HG02938 (cell line): ENCODE data around the gene CLSTN2.
"Not testable (repeated sequence)": the region's sequence is repeated elsewhere in the genome, so short reads cannot be mapped to it uniquely, and the experiment has no call there.

Experiments used
- ATAC-seq: cut with Tn5 transposase; IDR thresholded peaks from one replicate; pipeline ENCODE4 v1.9.1; 2021; ENCODE audit warnings: mild to moderate bottlenecking, moderate library complexity; ENCODE audit not compliant: unreplicated experiment

Gene CLSTN2

GRCh38 chr3:140403608-140404007, 468.6 kb downstream of the CLSTN2 start:
- no peak for ATAC-seq

GRCh38 chr3:140406655-140407054, 471.7 kb downstream of the CLSTN2 start:
- ATAC-seq = no peak

- no peak for ATAC-seq
Observed at GRCh38 chr3:140408252-140408651, 473.3 kb downstream of the CLSTN2 start.

GRCh38 chr3:140416666-140417065, 481.7 kb downstream of the CLSTN2 start:
- no peak for ATAC-seq

GRCh38 chr3:140420621-140421357, 485.8 kb downstream of the CLSTN2 start:
- no peak for ATAC-seq

GRCh38 chr3:140421884-140422283, 486.9 kb downstream of the CLSTN2 start:
- ATAC-seq = no peak

- ATAC-seq = no peak
Observed at GRCh38 chr3:140423146-140423545, 488.2 kb downstream of the CLSTN2 start.

- ATAC-seq = not testable (repeated sequence)
Observed at GRCh38 chr3:140423574-140423973, 488.6 kb downstream of the CLSTN2 start.

- ATAC-seq = no peak
Observed at GRCh38 chr3:140424211-140424610, 489.2 kb downstream of the CLSTN2 start.

GRCh38 chr3:140424726-140425125, 489.7 kb downstream of the CLSTN2 start:
- ATAC-seq = no peak

GRCh38 chr3:140427786-140428185, 492.8 kb downstream of the CLSTN2 start:
- ATAC-seq = no peak

- no peak for ATAC-seq
Observed at GRCh38 chr3:140428380-140428779, 493.4 kb downstream of the CLSTN2 start.

- ATAC-seq = no peak
Observed at GRCh38 chr3:140429791-140430190, 494.8 kb downstream of the CLSTN2 start.

- ATAC-seq = no peak
Observed at GRCh38 chr3:140430494-140430893, 495.5 kb downstream of the CLSTN2 start.

GRCh38 chr3:140432229-140432669, 497.3 kb downstream of the CLSTN2 start:
- ATAC-seq = no peak

- no peak for ATAC-seq
Observed at GRCh38 chr3:140433431-140433830, 498.4 kb downstream of the CLSTN2 start.

GRCh38 chr3:140434261-140434905, 499.4 kb downstream of the CLSTN2 start:
- ATAC-seq = no peak

- no peak for ATAC-seq
Observed at GRCh38 chr3:140436421-140436820, 501.4 kb downstream of the CLSTN2 start.

- ATAC-seq = no peak
Observed at GRCh38 chr3:140438736-140439470, 503.9 kb downstream of the CLSTN2 start.

- ATAC-seq = no peak
Observed at GRCh38 chr3:140439527-140439926, 504.5 kb downstream of the CLSTN2 start.

- ATAC-seq = no peak
Observed at GRCh38 chr3:140440446-140440845, 505.5 kb downstream of the CLSTN2 start.

- no peak for ATAC-seq
Observed at GRCh38 chr3:140441006-140441405, 506.0 kb downstream of the CLSTN2 start.
